SJCRH30 (cell line): ENCODE data around the gene LSM14B. TPM values are rescaled to one million over a fixed set of nuclear protein-coding genes. Genes with fewer than 3 reads are reported as not detected.

Experiments used
- DNase-seq, 2 experiments: peaks; one replicate each; pipeline ENCODE4 v3.0.0-alpha.2; 2015 to 2020
- H3K27ac ChIP-seq: fragments of 250-450 bp; sonication (Bioruptor Pico); 2 replicates; pipeline ENCODE4 v1.5.1; 2020; ENCODE audit warnings: mild to moderate bottlenecking, moderate library complexity
- H3K27me3 ChIP-seq: fragments of 250-450 bp; sonication (Bioruptor Pico); 2 replicates; pipeline ENCODE4 v1.5.1; 2020; ENCODE audit warnings: mild to moderate bottlenecking, moderate library complexity
- H3K36me3 ChIP-seq: fragments of 250-450 bp; sonication (Bioruptor Pico); 2 replicates; pipeline ENCODE4 v1.5.1; 2020; ENCODE audit warnings: mild to moderate bottlenecking, moderate library complexity
- H3K4me1 ChIP-seq: fragments of 250-450 bp; sonication (Bioruptor Pico); 2 replicates; pipeline ENCODE4 v1.5.1; 2020; ENCODE audit warnings: mild to moderate bottlenecking, moderate library complexity
- H3K4me3 ChIP-seq: fragments of 250-450 bp; sonication (Bioruptor Pico); 2 replicates; pipeline ENCODE4 v1.5.1; 2020; ENCODE audit warnings: mild to moderate bottlenecking, moderate library complexity
- H3K9me3 ChIP-seq: fragments of 250-450 bp; sonication (Bioruptor Pico); replicated peaks from 2 replicates; pipeline ENCODE4 v1.5.1; 2020; ENCODE audit warnings: mild to moderate bottlenecking, moderate library complexity
- total RNA-seq: library from RNA; depleted of rRNA; stranded (reverse); fragments of >200 nt; shearing (Covaris generic); gene quantifications from 2 replicates; pipeline ENCODE4 v1.2.3, GENCODE V29; 2014; rRNA removed

LSM14B gene
- total RNA-seq, 1 experiment from 2014 or later, result 146 TPM

GRCh38 chr20:62178316-62179161 is 56.3 kb downstream of the LSM14B start:
- Histone ChIP-seq H3K4me1 (peaks cover 11% of the 10 kb centered on the region; the same call in 1 of the 2 replicates), H3K36me3 (peaks cover 53% of the 10 kb centered on the region), H3K9me3 (no peaks in the 10 kb centered on the region), H3K27ac (no peak overlapping the region), H3K27me3 (no peaks in the 10 kb centered on the region), H3K4me3 (no peak overlapping the region)
- no peak for DNase-seq

GRCh38 chr20:62179162-62179504 is 56.9 kb downstream of the LSM14B start:
- Histone ChIP-seq H3K27ac (no peak overlapping the region), H3K9me3 (no peaks in the 10 kb centered on the region), H3K4me3 (no peak overlapping the region), H3K36me3 (peaks cover 49% of the 10 kb centered on the region), H3K27me3 (no peaks in the 10 kb centered on the region), H3K4me1 (peaks cover 15% of the 10 kb centered on the region; the same call in 1 of the 2 replicates)
- no peak for DNase-seq

- Histone ChIP-seq H3K9me3 (no peaks in the 10 kb centered on the region), H3K27ac (no peak overlapping the region), H3K4me3 (peak overlapping the region; percentile 96), H3K27me3 (no peaks in the 10 kb centered on the region), H3K4me1 (peaks cover 15% of the 10 kb centered on the region; the same call in 1 of the 2 replicates), H3K36me3 (peaks cover 30% of the 10 kb centered on the region)
- DNase-seq, result no peak
Measured at GRCh38 chr20:62181808-62182207, 59.5 kb downstream of the LSM14B start.

GRCh38 chr20:62182469-62183425 is 60.5 kb downstream of the LSM14B start, which contains the start of gene MTG2:
TSS of gene MTG2 (plus strand) at chr20:62183028. CDS start at chr20:62193421, 10,393 bp downstream.
- Histone ChIP-seq H3K4me3 (peak within 1 kb of the TSS; percentile 96), H3K9me3 (no peaks in the 10 kb centered on the region), H3K27ac (peak within 1 kb of the TSS; percentile 81), H3K4me1 (peaks cover 15% of the 10 kb centered on the region; the same call in 1 of the 2 replicates), H3K36me3 (peaks cover 30% of the 10 kb centered on the region), H3K27me3 (no peaks in the 10 kb centered on the region)
- DNase-seq, result peak; percentile 100

- H3K4me3 ChIP-seq, result peak overlapping the region; percentile 96
- H3K36me3 ChIP-seq, result peaks cover 30% of the 10 kb centered on the region
- H3K9me3 ChIP-seq, result no peaks in the 10 kb centered on the region
- H3K27me3 ChIP-seq, result no peaks in the 10 kb centered on the region
- no peak for DNase-seq
- H3K27ac ChIP-seq, result peak overlapping the region; percentile 81
- H3K4me1 ChIP-seq, result peaks cover 15% of the 10 kb centered on the region; the same call in 1 of the 2 replicates
Measured at GRCh38 chr20:62183426-62184142, 61.3 kb downstream of the LSM14B start.

Other genes with a start within 250 kb of the LSM14B start
- gene TAF4, start 56.6 kb upstream of the LSM14B start, total RNA-seq, result 19.4 and 20.1 TPM in 2 replicates
- gene PSMA7, start 20.9 kb downstream of the LSM14B start, total RNA-seq, result 755 and 774 TPM in 2 replicates
- gene SS18L1, start 21.3 kb downstream of the LSM14B start, total RNA-seq, result 57.4 and 68.9 TPM in 2 replicates
- 63.8 and 66.2 TPM in 2 replicates for gene MTG2, start 60.6 kb downstream of the LSM14B start, total RNA-seq
- gene HRH3, start 97.8 kb downstream of the LSM14B start, total RNA-seq, result 0.15 TPM in 1 of 2 replicates, not detected in the other
- gene OSBPL2, start 116.0 kb downstream of the LSM14B start, total RNA-seq, result 36.7 and 40.2 TPM in 2 replicates
- gene ADRM1, start 180.5 kb downstream of the LSM14B start, total RNA-seq, result 160 and 174 TPM in 2 replicates
- 37.3 and 43.8 TPM in 2 replicates for gene LAMA5, start 244.8 kb downstream of the LSM14B start, total RNA-seq